NT2/D1 (cell line): Measurements from ENCODE around the gene SGCD.

Source experiments
- SUZ12 ChIP-seq: IDR thresholded peaks from 2 replicates; pipeline ENCODE4 v1.6.1; 2011; ENCODE audit not compliant: insufficient read length, insufficient read depth; ENCODE audit errors: extremely low read depth
- YY1 ChIP-seq: IDR thresholded peaks from 2 replicates; pipeline ENCODE4 v1.6.1; 2011; ENCODE audit not compliant: insufficient read length, insufficient read depth
- ZNF274 ChIP-seq: IDR thresholded peaks from 2 replicates; pipeline ENCODE4 v1.6.1; 2011; ENCODE audit warnings: mild to moderate bottlenecking, low read depth, low read length

- TF ChIP-seq YY1 (no peak), SUZ12 (no peak), ZNF274 (no peak)
Measured at GRCh38 chr5:156295431-156295830, 31.5 kb upstream of the SGCD start.
